Dendritic cell treated with granulocyte-macrophage colony-stimulating factor and Interleukin-4, amounts not matched to agents 40 ng/mL and 50 ng/mL, for 4 days (primary cell): ENCODE measurements around the gene PTPA.

Source experiments
- H3K27ac Mint-ChIP-seq: one replicate; pipeline ENCODE4 v1.8.0; 2022; ENCODE audit warnings: mild to moderate bottlenecking, mixed read lengths
- H3K27me3 Mint-ChIP-seq: one replicate; pipeline ENCODE4 v1.8.0; 2022; ENCODE audit warnings: mild to moderate bottlenecking, mixed read lengths
- H3K36me3 Mint-ChIP-seq: one replicate; pipeline ENCODE4 v1.8.0; 2022; ENCODE audit warnings: low read depth, mixed read lengths
- H3K4me1 Mint-ChIP-seq: one replicate; pipeline ENCODE4 v1.8.0; 2022; ENCODE audit warnings: low read depth, mixed read lengths
- H3K4me3 Mint-ChIP-seq: one replicate; pipeline ENCODE4 v1.8.0; 2022; ENCODE audit warnings: mild to moderate bottlenecking, moderate library complexity, mixed read lengths
- H3K9me3 Mint-ChIP-seq: one replicate; pipeline ENCODE4 v1.8.0; 2022; ENCODE audit warnings: mixed read lengths
- intact Hi-C: fragments of 100-400 bp; cut with micrococcal nuclease; formaldehyde crosslinking; loops from one replicate; pipeline ENCODE4 v1.15.0; 2022

The PTPA gene

GRCh38 chr9:129141066-129142041 lies 30.1 kb downstream of the PTPA start:
- peaks cover 60% of the 10 kb centered on the region for H3K4me1 Mint-ChIP-seq
- H3K27ac Mint-ChIP-seq, result peak overlapping the region; percentile 96
- no peaks in the 10 kb centered on the region for H3K9me3 Mint-ChIP-seq
- H3K36me3 Mint-ChIP-seq, result peaks cover 71% of the 10 kb centered on the region
- no peaks in the 10 kb centered on the region for H3K27me3 Mint-ChIP-seq
- intact Hi-C loops, result loop anchor here (5.0 kb wide), 1 partner anchor 36 kb away; the partner anchor contains the start of gene IER5L
- H3K4me3 Mint-ChIP-seq, result peak overlapping the region; percentile 77

DNA sequence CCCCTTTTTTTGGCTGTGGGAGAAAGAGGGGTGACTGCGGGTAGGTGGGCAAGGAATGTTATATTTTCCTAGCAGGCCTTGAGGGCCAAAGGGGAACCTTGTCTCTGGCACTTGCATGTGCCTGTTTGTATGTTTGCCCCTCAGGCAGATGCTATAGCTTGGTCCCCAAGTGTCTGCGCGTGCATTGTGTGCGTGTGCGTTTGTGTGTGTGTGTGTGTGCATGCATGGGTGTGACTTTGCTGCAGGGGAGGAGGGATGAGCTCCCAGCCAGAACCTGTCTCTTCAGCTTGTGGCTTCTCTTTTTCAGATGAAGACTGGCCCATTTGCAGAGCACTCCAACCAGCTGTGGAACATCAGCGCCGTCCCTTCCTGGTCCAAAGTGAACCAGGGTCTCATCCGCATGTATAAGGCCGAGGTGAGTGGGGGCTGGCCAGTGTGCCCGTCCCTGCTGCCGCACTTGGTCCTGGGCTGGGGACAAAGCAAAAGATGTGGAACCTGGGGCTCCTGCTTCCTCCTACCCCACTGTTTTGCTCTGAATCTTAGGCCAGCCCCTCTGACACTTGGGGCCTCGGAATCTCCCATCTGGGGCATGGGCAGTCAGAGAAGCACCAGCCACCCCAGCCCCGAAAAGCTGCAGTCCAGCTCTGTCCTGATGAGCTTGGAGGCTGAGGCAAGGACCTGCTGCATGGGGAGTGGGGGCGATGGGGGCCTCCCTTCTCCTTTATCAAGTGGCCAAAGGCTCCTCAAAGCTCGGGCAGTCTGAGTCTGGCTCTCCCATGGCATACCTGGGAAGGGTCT lies 31.1 kb downstream of the PTPA start:
- Mint-ChIP-seq H3K36me3 (peaks cover 71% of the 10 kb centered on the region), H3K9me3 (no peaks in the 10 kb centered on the region), H3K27ac (peak overlapping the region; percentile 96), H3K4me3 (no peak overlapping the region), H3K27me3 (no peaks in the 10 kb centered on the region), H3K4me1 (peaks cover 69% of the 10 kb centered on the region)
- intact Hi-C loops, result loop anchor here (5.0 kb wide), 1 partner anchor 35 kb away; the partner anchor contains the start of gene IER5L

DNA sequence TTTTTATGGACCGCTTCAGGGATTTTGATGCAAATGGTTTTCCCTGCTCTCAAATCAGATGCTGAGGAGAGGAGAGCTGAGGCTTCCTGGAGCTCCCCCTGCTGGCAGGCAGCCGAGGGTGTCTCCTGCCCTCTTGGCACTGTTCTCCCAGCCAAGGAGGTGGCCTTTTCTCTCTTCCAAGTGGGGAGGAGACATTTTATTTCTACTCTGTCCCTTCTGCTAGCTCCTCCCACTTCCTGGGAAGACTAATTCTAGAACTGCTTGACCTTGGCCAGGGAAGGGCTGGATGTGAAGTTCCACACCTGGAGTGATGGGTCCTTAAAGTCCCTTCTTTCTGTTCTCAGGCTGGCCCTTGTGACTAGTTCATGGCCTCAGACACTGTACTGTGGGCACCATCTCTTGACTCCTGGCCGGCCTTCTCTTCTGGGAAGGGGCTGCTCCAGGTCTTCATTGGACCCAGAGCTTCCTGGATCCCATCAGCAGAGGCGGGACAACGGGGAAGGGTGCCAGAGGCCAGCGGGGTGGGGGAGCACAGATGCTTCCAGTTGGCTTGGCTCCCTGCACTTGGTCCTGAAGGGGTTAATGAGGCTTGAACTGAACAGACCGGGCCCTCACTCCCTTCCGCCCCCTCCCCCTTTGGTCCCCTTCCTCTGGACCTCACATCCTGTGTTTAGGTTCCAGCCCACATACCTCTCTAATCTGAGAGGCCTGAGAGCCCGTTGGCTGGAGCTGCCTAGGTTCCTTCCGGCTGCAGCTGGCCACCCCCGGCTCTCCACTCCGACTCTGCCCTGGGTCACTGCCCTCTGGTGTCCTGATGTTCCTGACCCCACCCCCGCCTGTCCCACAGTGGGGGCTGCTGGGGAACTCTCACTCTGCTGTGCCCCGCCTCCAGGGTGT lies 32.1 kb downstream of the PTPA start:
- no peaks in the 10 kb centered on the region for H3K27me3 Mint-ChIP-seq
- no peaks in the 10 kb centered on the region for H3K9me3 Mint-ChIP-seq
- H3K27ac Mint-ChIP-seq, result no peak overlapping the region
- peaks cover 71% of the 10 kb centered on the region for H3K36me3 Mint-ChIP-seq
- intact Hi-C loops, result loop anchor here (5.0 kb wide), 1 partner anchor 34 kb away; the partner anchor contains the start of gene IER5L
- no peak overlapping the region for H3K4me3 Mint-ChIP-seq
- peaks cover 68% of the 10 kb centered on the region for H3K4me1 Mint-ChIP-seq

DNA sequence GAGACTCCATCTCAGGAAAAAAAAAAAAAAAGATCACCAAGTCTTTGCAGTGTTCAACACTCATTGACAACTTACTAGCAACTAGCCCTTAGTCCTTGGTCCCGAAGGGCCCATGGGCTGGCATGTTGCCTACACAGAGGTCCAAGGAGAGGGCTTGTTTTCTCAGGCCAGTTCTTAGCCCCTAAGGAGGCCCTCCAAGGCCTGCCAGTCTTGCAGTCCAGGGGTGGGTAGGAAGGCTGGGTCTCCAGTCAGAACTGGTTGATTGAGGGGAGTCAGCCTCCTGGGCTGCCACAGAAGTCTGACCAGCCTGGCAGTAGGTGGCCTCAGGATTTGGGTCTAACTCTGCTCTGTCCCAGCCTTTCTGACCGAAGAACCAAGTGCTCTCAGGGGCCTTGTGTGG lies 34.1 kb downstream of the PTPA start:
- Mint-ChIP-seq H3K27me3 (no peaks in the 10 kb centered on the region), H3K36me3 (peaks cover 84% of the 10 kb centered on the region), H3K9me3 (no peaks in the 10 kb centered on the region), H3K4me1 (peaks cover 52% of the 10 kb centered on the region), H3K4me3 (no peak overlapping the region), H3K27ac (no peak overlapping the region)
- intact Hi-C loops, result no loop called here

GRCh38 chr9:129145841-129146292 lies 34.7 kb downstream of the PTPA start:
- Mint-ChIP-seq H3K4me3 (no peak overlapping the region), H3K4me1 (peaks cover 46% of the 10 kb centered on the region), H3K27ac (no peak overlapping the region), H3K36me3 (peaks cover 89% of the 10 kb centered on the region), H3K27me3 (no peaks in the 10 kb centered on the region), H3K9me3 (no peaks in the 10 kb centered on the region)
- intact Hi-C loops, result no loop called here

- H3K4me3 Mint-ChIP-seq, result no peak overlapping the region
- no peaks in the 10 kb centered on the region for H3K9me3 Mint-ChIP-seq
- H3K36me3 Mint-ChIP-seq, result peaks cover 95% of the 10 kb centered on the region
- H3K4me1 Mint-ChIP-seq, result peaks cover 40% of the 10 kb centered on the region
- intact Hi-C loops, result no loop called here
- no peaks in the 10 kb centered on the region for H3K27me3 Mint-ChIP-seq
- no peak overlapping the region for H3K27ac Mint-ChIP-seq
Observed at GRCh38 chr9:129146441-129146941, 35.3 kb downstream of the PTPA start.

DNA sequence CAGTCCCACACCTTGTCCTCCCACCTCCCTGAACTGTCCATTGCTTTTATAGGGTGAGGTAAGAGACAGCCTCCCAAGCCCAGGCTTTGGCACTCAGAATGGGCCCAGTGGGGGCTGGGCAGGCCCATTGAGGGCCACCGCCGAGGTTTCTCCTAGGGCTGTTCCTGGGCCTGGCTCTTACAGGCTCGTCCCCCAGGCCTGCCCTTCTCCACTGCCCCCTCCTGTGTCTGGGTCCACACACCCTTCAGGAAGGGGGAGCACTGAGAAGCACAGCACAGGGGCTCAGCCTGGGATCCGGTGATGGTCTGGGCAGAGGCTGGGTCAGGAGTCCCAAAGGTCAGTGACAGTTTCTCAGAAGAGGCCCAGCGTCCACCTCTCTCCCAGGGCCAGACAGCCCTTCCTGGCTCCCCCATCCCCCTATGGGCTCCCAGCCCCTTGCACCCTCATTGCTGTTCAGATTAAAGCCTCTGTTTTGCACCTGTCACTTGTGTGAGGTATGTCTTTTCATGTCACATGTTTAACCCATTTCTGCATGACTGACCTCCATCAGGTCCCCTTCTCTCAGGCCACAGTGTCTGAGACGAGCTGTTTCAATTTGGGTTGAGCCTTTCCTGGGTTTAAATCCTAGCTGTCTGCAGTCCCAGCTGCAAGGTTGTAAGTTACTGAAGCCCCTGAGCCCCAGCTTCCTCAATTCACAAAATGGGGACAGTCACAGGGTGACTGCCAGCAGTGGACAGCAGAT lies 37.4 kb downstream of the PTPA start:
- intact Hi-C loops, result no loop called here

DNA sequence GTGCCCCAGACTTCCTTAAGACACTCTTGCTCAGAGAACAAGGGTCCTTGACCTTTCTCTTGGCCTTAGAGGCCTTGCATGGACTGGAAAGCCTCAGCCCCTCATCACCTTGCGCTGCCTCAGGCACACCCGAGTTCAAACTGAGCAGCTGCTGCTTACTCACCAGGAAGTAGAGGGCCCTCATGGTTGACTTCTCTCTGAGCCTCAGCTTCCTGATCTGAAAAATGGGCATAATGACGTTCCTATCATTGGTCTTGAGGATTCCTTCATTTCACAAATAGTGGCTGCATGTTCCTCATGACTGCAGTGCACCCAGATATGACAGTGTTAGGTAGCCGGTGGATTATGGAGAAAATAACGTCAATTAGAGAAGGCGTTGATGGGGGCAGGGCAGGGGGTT lies 38.2 kb downstream of the PTPA start:
- H3K36me3 Mint-ChIP-seq, result peaks cover 97% of the 10 kb centered on the region

More for the DNA sequence above, 37.4 kb downstream of the PTPA start:
- Mint-ChIP-seq H3K36me3 (peaks cover 97% of the 10 kb centered on the region), H3K4me1 (peaks cover 18% of the 10 kb centered on the region), H3K27ac (no peak overlapping the region), H3K4me3 (no peak overlapping the region), H3K27me3 (no peaks in the 10 kb centered on the region), H3K9me3 (no peaks in the 10 kb centered on the region)

GRCh38 chr9:129150122-129150521 lies 38.9 kb downstream of the PTPA start:
- Mint-ChIP-seq H3K4me1 (peaks cover 13% of the 10 kb centered on the region), H3K9me3 (no peaks in the 10 kb centered on the region), H3K36me3 (peaks cover 95% of the 10 kb centered on the region), H3K27ac (no peak overlapping the region), H3K27me3 (no peaks in the 10 kb centered on the region), H3K4me3 (no peak overlapping the region)
- intact Hi-C loops, result no loop called here

More for the DNA sequence above, 38.2 kb downstream of the PTPA start:
- peaks cover 13% of the 10 kb centered on the region for H3K4me1 Mint-ChIP-seq
- no peaks in the 10 kb centered on the region for H3K9me3 Mint-ChIP-seq
- no peaks in the 10 kb centered on the region for H3K27me3 Mint-ChIP-seq
- H3K27ac Mint-ChIP-seq, result no peak overlapping the region
- intact Hi-C loops, result no loop called here
- H3K4me3 Mint-ChIP-seq, result no peak overlapping the region

DNA sequence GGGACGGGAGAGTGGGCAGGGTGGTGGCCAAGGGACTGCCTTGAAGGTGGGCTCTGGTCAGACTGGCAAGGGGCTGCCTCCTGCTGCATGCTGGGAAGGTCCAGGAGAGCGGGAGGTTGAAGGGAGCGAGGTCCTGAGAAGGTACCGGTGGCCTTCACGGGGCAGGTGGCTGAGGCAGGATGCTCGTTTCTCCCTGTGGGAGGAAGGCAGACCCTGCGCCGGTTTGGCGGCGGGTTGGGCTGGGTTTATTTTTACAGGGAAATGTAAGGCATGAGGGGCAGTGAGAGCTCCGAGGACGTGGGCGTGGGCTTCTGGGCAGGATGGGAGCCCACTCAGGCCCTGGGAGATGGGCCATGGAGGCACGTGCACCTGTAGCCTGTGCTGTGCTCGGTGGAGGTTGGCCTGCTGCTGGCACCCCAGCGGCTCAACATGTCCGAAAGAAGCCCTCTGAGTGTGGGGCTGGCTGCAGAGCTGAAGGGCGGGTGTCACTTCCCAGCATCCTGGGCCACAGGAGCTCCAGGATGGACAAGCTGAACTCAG lies 39.5 kb downstream of the PTPA start:
- Mint-ChIP-seq H3K4me3 (no peak overlapping the region), H3K4me1 (peaks cover 13% of the 10 kb centered on the region), H3K9me3 (no peaks in the 10 kb centered on the region), H3K36me3 (peaks cover 95% of the 10 kb centered on the region), H3K27ac (no peak overlapping the region), H3K27me3 (no peaks in the 10 kb centered on the region)
- intact Hi-C loops, result no loop called here

GRCh38 chr9:129151469-129151868 lies 40.3 kb downstream of the PTPA start:
- Mint-ChIP-seq H3K36me3 (peaks cover 91% of the 10 kb centered on the region), H3K9me3 (no peaks in the 10 kb centered on the region), H3K4me1 (peaks cover 12% of the 10 kb centered on the region), H3K27ac (no peak overlapping the region), H3K4me3 (no peak overlapping the region), H3K27me3 (no peaks in the 10 kb centered on the region)
- intact Hi-C loops, result no loop called here

DNA sequence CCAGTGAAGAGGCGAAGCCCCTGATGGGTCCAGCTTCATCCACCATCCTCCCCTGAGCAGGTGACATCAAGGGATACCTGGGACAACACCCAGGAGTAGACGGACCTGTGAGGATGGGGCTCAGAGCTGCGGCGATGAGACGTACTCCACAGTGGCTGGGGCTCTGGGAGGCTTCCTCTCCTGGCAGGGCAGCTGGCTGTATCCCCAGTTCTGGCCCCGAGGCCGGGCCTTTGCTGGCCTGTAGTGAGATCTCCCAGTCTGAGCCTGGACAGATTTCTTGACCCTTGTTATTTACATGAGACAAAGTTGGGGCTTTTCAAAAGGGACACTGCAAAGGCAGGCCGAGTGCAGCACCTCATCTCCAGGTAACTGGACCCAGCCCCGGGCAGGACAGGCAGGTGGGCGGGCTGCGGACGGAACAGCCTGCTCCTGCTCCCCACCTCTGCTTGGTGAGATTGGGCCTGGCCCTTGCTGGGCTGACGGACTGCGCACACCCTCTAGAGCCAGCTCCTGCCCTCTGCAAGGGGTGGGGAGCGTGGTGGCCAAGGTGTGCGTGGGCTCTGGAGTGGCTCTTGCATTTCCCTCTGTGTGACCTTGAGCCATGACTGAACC lies 43.8 kb downstream of the PTPA start:
- Mint-ChIP-seq H3K36me3 (peaks cover 73% of the 10 kb centered on the region), H3K4me1 (no peaks in the 10 kb centered on the region), H3K27me3 (no peaks in the 10 kb centered on the region), H3K27ac (no peak overlapping the region), H3K9me3 (no peaks in the 10 kb centered on the region), H3K4me3 (no peak overlapping the region)
- intact Hi-C loops, result no loop called here
